ENCODE data around the gene TLE1. TPM values are rescaled to one million over a fixed set of nuclear protein-coding genes. Genes with fewer than 3 reads are reported as not detected.
A peak's percentile ranks its signal among the peaks of the same experiment; 100 is the strongest.

Gene TLE1
- total RNA-seq, 8 experiments from 2014 or later, result 0.52 to 105 (median 43.0) TPM

DNA sequence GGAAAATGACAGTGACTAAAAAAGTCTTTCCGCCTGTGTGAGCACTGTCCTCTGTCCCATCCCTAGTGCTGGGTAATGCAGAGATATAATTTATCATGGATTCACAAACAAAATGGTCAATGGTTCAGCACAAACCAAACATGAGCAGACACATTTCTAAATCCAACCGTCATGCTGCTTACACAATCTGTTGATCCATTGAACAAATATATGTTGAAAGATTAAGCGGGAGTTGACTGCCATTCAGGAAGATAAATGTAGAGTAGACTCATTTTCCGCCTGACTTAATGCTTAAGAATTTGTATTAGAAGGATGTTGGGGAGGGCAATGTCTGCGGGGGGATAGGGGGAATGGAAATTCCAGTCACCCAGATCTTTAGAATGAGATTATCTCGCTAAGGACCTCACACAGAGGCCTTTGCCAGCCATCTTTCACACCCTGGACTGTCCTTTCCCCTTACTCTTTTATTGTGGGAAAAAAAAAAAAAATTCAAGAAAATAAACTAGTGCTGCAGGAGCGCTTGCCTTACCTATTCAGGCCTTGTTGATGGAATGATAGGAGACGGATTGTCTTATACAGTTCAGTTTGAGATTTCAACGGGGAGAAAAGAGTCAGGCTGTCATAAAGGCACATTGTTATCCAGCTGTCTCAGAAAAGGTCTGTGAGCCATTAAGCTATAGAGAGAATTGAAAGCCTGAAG, 153.7 kb downstream of the TLE1 start:
- WGBS, 10 experiments, result 8 to 100% (median 37%) methylated on average over 1 to 9 of the region's 9 CpGs
- H3K27ac ChIP-seq, result peak overlapping the region in 1 of 2 donors; percentile 10
- in situ Hi-C loops (cut with MboI; ENCODE audit: low pct_unique_long_range_greater_than_20kb in 2 of 9, low sequenced_read_pairs in 9 of 9, unreplicated experiment in 9 of 9), result loop anchor here in 1 of 9 experiments (25.0 kb wide), 1 partner anchor 127 kb away; no protein-coding TSS in a partner anchor
- peak in 5 of 8 experiments; percentile 82 to 92 (median 89) for ATAC-seq (replicated peaks in 6 of 8)
- no peak overlapping the region for H3K4me3 ChIP-seq
- peaks cover 37 to 47% of the 10 kb centered on the region in 2 donors for H3K4me1 ChIP-seq (replicated peaks in 1 of 2)

GRCh38 chr9:81534138-81534875, 155.0 kb downstream of the TLE1 start:
- no peak for ATAC-seq (replicated peaks in 6 of 8)
- Histone ChIP-seq H3K4me3 (no peak overlapping the region), H3K4me1 (replicated peaks in 1 of 2) (peaks cover 35 to 43% of the 10 kb centered on the region in 2 donors), H3K27ac (no peak overlapping the region)
- 57 to 86% (median 68%) methylated on average over 1 to 4 of the region's 4 CpGs; no CpG with 5 or more reads in 3 of the 10 experiments for WGBS, 10 experiments
- in situ Hi-C loops (cut with MboI; ENCODE audit: low pct_unique_long_range_greater_than_20kb in 2 of 9, low sequenced_read_pairs in 9 of 9, unreplicated experiment in 9 of 9), result loop anchor here in 1 of 9 experiments (25.0 kb wide), 1 partner anchor 128 kb away; no protein-coding TSS in a partner anchor

Other genes starting within 250 kb of the TLE1 start
- gene SPATA31D4, start 238.9 kb upstream of the TLE1 start, total RNA-seq, result under 1 TPM in 5 of 8 experiments, not detected in 3; 0.08 to 0.19 (median 0.14) TPM

Measured in motor neuron (in vitro differentiated cells).